ENCODE results near the gene UFM1.
A peak's percentile ranks its signal among the peaks of the same experiment; 100 is the strongest.
"Not testable (repeated sequence)": the region's sequence is repeated elsewhere in the genome, so short reads cannot be mapped to it uniquely, and the experiment has no call there.

Gene UFM1

GRCh38 chr13:38349390-38350113 is at the start of gene UFM1:
Gene UFM1 (plus strand): TSS chr13:38349851. CDS start chr13:38349920, 69 bp downstream.
- peak; percentile 99 for FAIRE-seq
- peak; percentile 57 for DNase-seq (ENCODE audit: insufficient read length, low spot score)

GRCh38 chr13:38301236-38301635 is 48.4 kb upstream of the UFM1 start:
- DNase-seq (ENCODE audit: insufficient read length, low spot score) (no peak), FAIRE-seq (no peak)

- FAIRE-seq, result no peak
- DNase-seq (ENCODE audit: insufficient read length, low spot score), result no peak
These were observed 45.8 kb upstream of the UFM1 start for GRCh38 chr13:38303816-38304320.

GRCh38 chr13:38308736-38309135 is 40.9 kb upstream of the UFM1 start:
- FAIRE-seq (no peak), DNase-seq (ENCODE audit: insufficient read length, low spot score) (no peak)

GRCh38 chr13:38309397-38309796 is 40.3 kb upstream of the UFM1 start:
- DNase-seq (ENCODE audit: insufficient read length, low spot score) (no peak), FAIRE-seq (no peak)

- not testable (repeated sequence) for FAIRE-seq; DNase-seq (ENCODE audit: insufficient read length, low spot score)
These were observed 38.5 kb upstream of the UFM1 start for GRCh38 chr13:38311175-38311574.

GRCh38 chr13:38316129-38316528 is 33.5 kb upstream of the UFM1 start:
- DNase-seq (ENCODE audit: insufficient read length, low spot score) (no peak), FAIRE-seq (no peak)

- DNase-seq (ENCODE audit: insufficient read length, low spot score) (no peak), FAIRE-seq (no peak)
These were observed 28.0 kb upstream of the UFM1 start for GRCh38 chr13:38321654-38322053.

GRCh38 chr13:38325426-38325825 is 24.2 kb upstream of the UFM1 start:
- DNase-seq (ENCODE audit: insufficient read length, low spot score) (no peak), FAIRE-seq (no peak)

GRCh38 chr13:38328699-38329098 is 21.0 kb upstream of the UFM1 start:
- FAIRE-seq (no peak), DNase-seq (ENCODE audit: insufficient read length, low spot score) (no peak)

- FAIRE-seq, result no peak
- no peak for DNase-seq (ENCODE audit: insufficient read length, low spot score)
These were observed 14.8 kb upstream of the UFM1 start for GRCh38 chr13:38334845-38335244.

GRCh38 chr13:38338089-38338488 is 11.6 kb upstream of the UFM1 start:
- no peak for DNase-seq (ENCODE audit: insufficient read length, low spot score)
- no peak for FAIRE-seq

GRCh38 chr13:38340624-38341023 is 9.0 kb upstream of the UFM1 start:
- FAIRE-seq (no peak), DNase-seq (ENCODE audit: insufficient read length, low spot score) (no peak)

GRCh38 chr13:38341149-38341692 is 8.4 kb upstream of the UFM1 start:
- no peak for FAIRE-seq
- DNase-seq (ENCODE audit: insufficient read length, low spot score), result no peak

- no peak for DNase-seq (ENCODE audit: insufficient read length, low spot score)
- FAIRE-seq, result no peak
These were observed 2.9 kb upstream of the UFM1 start for GRCh38 chr13:38346764-38347163.

GRCh38 chr13:38348861-38349389 is 726 bp upstream of the UFM1 start:
- no peak for FAIRE-seq
- DNase-seq (ENCODE audit: insufficient read length, low spot score), result no peak

GRCh38 chr13:38350114-38350617 is 515 bp downstream of the UFM1 start:
- DNase-seq (ENCODE audit: insufficient read length, low spot score) (no peak), FAIRE-seq (no peak)

- no peak for DNase-seq (ENCODE audit: insufficient read length, low spot score)
- FAIRE-seq, result no peak
These were observed 6.0 kb downstream of the UFM1 start for GRCh38 chr13:38355595-38356119.

- no peak for FAIRE-seq
- DNase-seq (ENCODE audit: insufficient read length, low spot score), result no peak
These were observed 9.0 kb downstream of the UFM1 start for GRCh38 chr13:38358684-38359083.

GRCh38 chr13:38361542-38362262 is 12.1 kb downstream of the UFM1 start:
- no peak for DNase-seq (ENCODE audit: insufficient read length, low spot score)
- FAIRE-seq, result no peak

- FAIRE-seq (no peak), DNase-seq (ENCODE audit: insufficient read length, low spot score) (no peak)
These were observed 13.6 kb downstream of the UFM1 start for GRCh38 chr13:38363219-38363618.

All from GM19239 (cell line).